IMR-90 (cell line): Measurements from ENCODE around the gene ROBO1. TPM values are rescaled to one million over a fixed set of nuclear protein-coding genes. Genes with fewer than 3 reads are reported as not detected.

Experiments
- ATAC-seq: fragments of 200-7000 bp; cut with Tn5 transposase; 2 replicates; pipeline ENCODE4 v1.9.1; 2020; ENCODE audit warnings: low read depth, mild to moderate bottlenecking, moderate library complexity
- BruUV-seq: library from RNA; stranded (reverse); fragments of 400-500 nt; replicated peaks from 2 replicates; lab custom pipeline; 2021; lab: Mats Ljungman, UMichigan
- CTCF ChIA-PET: fragments of 300-600 bp; formaldehyde crosslinking; extraction: SDS; loops from one replicate; lab custom pipeline; 2021; ENCODE audit warnings: antibody characterized with exemption; lab: Yijun Ruan, JAX
- POLR2A ChIA-PET: fragments of 300-600 bp; sonication (Branson Sonifier 250); formaldehyde crosslinking; loops from one replicate; lab custom pipeline; 2022; ENCODE audit warnings: antibody characterized with exemption; ENCODE audit not compliant: unreplicated experiment; lab: Charles Lee
- DNase-seq: peaks from one replicate; pipeline ENCODE4 v3.0.0; 2013
- H2AFZ ChIP-seq: replicated peaks from 2 replicates; pipeline ENCODE3; 2013; ENCODE audit warnings: low read length, mild to moderate bottlenecking; ENCODE audit not compliant: poor library complexity
- H2AK5ac ChIP-seq: 2 replicates; pipeline ENCODE4 v1.6.1; 2013; ENCODE audit warnings: low read depth, low read length, inconsistent platforms
- H2AK9ac ChIP-seq: replicated peaks from 2 replicates; pipeline ENCODE3; 2013; ENCODE audit warnings: mild to moderate bottlenecking, low read depth, low read length, moderate library complexity; ENCODE audit not compliant: poor library complexity
- H2BK120ac ChIP-seq: 2 replicates; pipeline ENCODE4 v1.6.1; 2013; ENCODE audit warnings: low read depth, low read length, inconsistent platforms
- H2BK15ac ChIP-seq: 3 replicates; pipeline ENCODE4 v1.6.1; 2013; ENCODE audit warnings: low read depth, low read length, inconsistent platforms
- H2BK20ac ChIP-seq: 2 replicates; pipeline ENCODE4 v1.6.1; 2013; ENCODE audit warnings: low read depth, mild to moderate bottlenecking, inconsistent platforms, low read length, moderate library complexity
- H2BK5ac ChIP-seq: 2 replicates; pipeline ENCODE4 v1.6.1; 2013; ENCODE audit warnings: mild to moderate bottlenecking, low read depth, low read length, inconsistent platforms; ENCODE audit not compliant: poor library complexity, severe bottlenecking
- H3K14ac ChIP-seq: replicated peaks from 2 replicates; pipeline ENCODE4 v1.6.1; 2013; ENCODE audit warnings: low read depth, low read length, inconsistent platforms
- H3K18ac ChIP-seq: 2 replicates; pipeline ENCODE4 v1.6.1; 2013; ENCODE audit warnings: low read depth, low read length, control low read depth
- H3K23ac ChIP-seq: 2 replicates; pipeline ENCODE4 v1.6.1; 2013; ENCODE audit warnings: low read depth, low read length, inconsistent platforms
- H3K27ac ChIP-seq: 2 replicates; pipeline ENCODE4 v1.5.1; 2013; ENCODE audit warnings: mild to moderate bottlenecking, control low read depth, low read length; ENCODE audit not compliant: insufficient read depth
- H3K27me3 ChIP-seq: 2 replicates; pipeline ENCODE4 v1.6.1; 2013; ENCODE audit warnings: low read length; ENCODE audit not compliant: control insufficient read depth, insufficient read depth
- H3K36me3 ChIP-seq: 2 replicates; pipeline ENCODE4 v1.6.1; 2013; ENCODE audit warnings: low read length, mixed read lengths; ENCODE audit not compliant: control insufficient read depth, insufficient read depth
- H3K4ac ChIP-seq: 2 replicates; pipeline ENCODE4 v1.6.1; 2013; ENCODE audit warnings: low read depth, low read length, inconsistent platforms
- H3K4me1 ChIP-seq: 2 replicates; pipeline ENCODE4 v1.6.1; 2013; ENCODE audit warnings: low read length, mixed read lengths; ENCODE audit not compliant: control insufficient read depth, insufficient read depth
- H3K4me2 ChIP-seq: 2 replicates; pipeline ENCODE4 v1.6.1; 2013; ENCODE audit warnings: low read depth, mild to moderate bottlenecking, control low read depth, low read length, moderate library complexity
- H3K4me3 ChIP-seq: 2 replicates; pipeline ENCODE4 v1.5.1; 2013; ENCODE audit warnings: low read depth, mild to moderate bottlenecking, control low read depth, low read length, moderate library complexity; ENCODE audit not compliant: insufficient read depth
- H3K56ac ChIP-seq: 2 replicates; pipeline ENCODE4 v1.6.1; 2013; ENCODE audit warnings: low read length, inconsistent platforms; ENCODE audit not compliant: insufficient read depth; ENCODE audit errors: extremely low read depth
- H3K79me1 ChIP-seq, 2 experiments: 2 replicates each; pipeline ENCODE4 v1.6.1; 2013; ENCODE audit warnings: low read length in 2 of 2, inconsistent platforms in 1 of 2, low read depth in 1 of 2
- H3K9ac ChIP-seq: 2 replicates; pipeline ENCODE4 v1.6.1; 2013; ENCODE audit warnings: low read depth, low read length, control low read depth
- H3K9me1 ChIP-seq: 2 replicates; pipeline ENCODE4 v1.6.1; 2013; ENCODE audit warnings: low read length, inconsistent platforms; ENCODE audit not compliant: insufficient read depth
- H3K9me3 ChIP-seq: 2 replicates; pipeline ENCODE4 v1.6.1; 2013; ENCODE audit warnings: low read length; ENCODE audit not compliant: control insufficient read depth, insufficient read depth
- H4K20me1 ChIP-seq: 2 replicates; pipeline ENCODE4 v1.6.1; 2013; ENCODE audit warnings: low read length, inconsistent platforms; ENCODE audit not compliant: insufficient read depth
- H4K5ac ChIP-seq: 2 replicates; pipeline ENCODE4 v1.6.1; 2013; ENCODE audit warnings: mild to moderate bottlenecking, low read depth, low read length, control low read depth
- H4K8ac ChIP-seq, 2 experiments: 2 replicates each; pipeline ENCODE4 v1.6.1; 2013; ENCODE audit warnings: low read depth in 2 of 2, low read length in 2 of 2, control low read depth in 1 of 2, inconsistent platforms in 1 of 2
- H4K91ac ChIP-seq: 2 replicates; pipeline ENCODE4 v1.6.1; 2013; ENCODE audit warnings: low read depth, low read length, inconsistent platforms; ENCODE audit not compliant: insufficient read depth
- BHLHE40 ChIP-seq: fragments of 150-350 bp; IDR thresholded peaks from 2 replicates; pipeline ENCODE4 v1.6.1; 2016; ENCODE audit warnings: mild to moderate bottlenecking, low read depth, low read length
- CEBPB ChIP-seq: IDR thresholded peaks from 2 replicates; pipeline ENCODE4 v1.6.1; 2012; ENCODE audit warnings: low read depth, low read length, improper control_type of control experiment
- CTCF ChIP-seq: conservative IDR thresholded peaks from 2 replicates; pipeline ENCODE4 v1.5.1; 2012; ENCODE audit warnings: mild to moderate bottlenecking, low read depth, low read length, improper control_type of control experiment
- ELK1 ChIP-seq: fragments of 150-350 bp; IDR thresholded peaks from 2 replicates; pipeline ENCODE4 v1.6.1; 2016; ENCODE audit warnings: low read depth, mild to moderate bottlenecking, low read length, moderate library complexity, borderline replicate concordance
- MAFK ChIP-seq: IDR thresholded peaks from 2 replicates; pipeline ENCODE4 v1.6.1; 2012; ENCODE audit warnings: low read depth, low read length, improper control_type of control experiment
- MAZ ChIP-seq: IDR thresholded peaks from 2 replicates; pipeline ENCODE4 v1.6.1; 2012; ENCODE audit warnings: low read depth, mild to moderate bottlenecking, low read length, improper control_type of control experiment, moderate library complexity, borderline replicate concordance
- MXI1 ChIP-seq: IDR thresholded peaks from 2 replicates; pipeline ENCODE4 v1.6.1; 2012; ENCODE audit warnings: low read depth, mild to moderate bottlenecking, low read length, moderate library complexity, borderline replicate concordance
- NFE2L2 ChIP-seq: fragments of 150-350 bp; IDR thresholded peaks from 2 replicates; pipeline ENCODE4 v1.6.1; 2016; ENCODE audit warnings: low read depth, mild to moderate bottlenecking, low read length
- POLR2A ChIP-seq: IDR thresholded peaks from 2 replicates; pipeline ENCODE4 v1.6.1; 2012; ENCODE audit warnings: mild to moderate bottlenecking, low read depth, low read length
- RAD21 ChIP-seq: IDR thresholded peaks from 2 replicates; pipeline ENCODE4 v1.6.1; 2012; ENCODE audit warnings: low read length, improper control_type of control experiment
- RFX5 ChIP-seq: IDR thresholded peaks from 2 replicates; pipeline ENCODE4 v1.8.0; 2012; ENCODE audit warnings: low read depth, mild to moderate bottlenecking, low read length, moderate library complexity
- SMC3 ChIP-seq: fragments of 150-350 bp; IDR thresholded peaks from 2 replicates; pipeline ENCODE4 v1.6.1; 2016; ENCODE audit warnings: low read depth, mild to moderate bottlenecking, antibody characterized with exemption, low read length, moderate library complexity
- WGBS, 2 experiments: methylation state at CpG; one replicate each; pipeline versions ENCODE4 v1.1.5 to v1.1.7; 2013; ENCODE audit warnings: missing lambda C conversion rate in 2 of 2; ENCODE audit not compliant: insufficient read length in 1 of 2; ENCODE audit errors: extremely low coverage in 2 of 2; 5-methylcytosine and 5-hydroxymethylcytosine counted together
- dilution Hi-C: fragments of 300-500 bp; cut with HindIII; formaldehyde crosslinking; loops from one replicate; pipeline ENCODE4 v1.14.3; 2018; ENCODE audit warnings: low sequenced_read_pairs; ENCODE audit not compliant: unreplicated experiment
- in situ Hi-C: fragments of 300-500 bp; cut with MboI; formaldehyde crosslinking; loops from 3 replicates; pipeline ENCODE4 v1.14.3; 2019; ENCODE audit warnings: low sequenced_read_pairs, inconsistent platforms, mixed read lengths
- intact Hi-C: fragments of 100-400 bp; cut with micrococcal nuclease; formaldehyde crosslinking; loops from 2 replicates; pipeline ENCODE4 v1.10.0; 2022
- polyA plus RNA-seq, 3 experiments: library from polyadenylated mRNA; depleted of rRNA; stranded (reverse); fragments of >200 nt; gene quantifications; 2 replicates each; pipeline ENCODE4 v1.2.3, GENCODE V29; 2012; ENCODE audit warnings: low replicate concordance in 1 of 3
- total RNA-seq: library from RNA; depleted of rRNA; stranded (reverse); fragments of >200 nt; gene quantifications from 2 replicates; pipeline ENCODE4 v1.2.3, GENCODE V29; 2012

ROBO1 gene
- total and polyA plus RNA-seq, 2 of the 4 experiments (the other 2 are of a cell fraction): 24.1 to 53.9 TPM

DNA sequence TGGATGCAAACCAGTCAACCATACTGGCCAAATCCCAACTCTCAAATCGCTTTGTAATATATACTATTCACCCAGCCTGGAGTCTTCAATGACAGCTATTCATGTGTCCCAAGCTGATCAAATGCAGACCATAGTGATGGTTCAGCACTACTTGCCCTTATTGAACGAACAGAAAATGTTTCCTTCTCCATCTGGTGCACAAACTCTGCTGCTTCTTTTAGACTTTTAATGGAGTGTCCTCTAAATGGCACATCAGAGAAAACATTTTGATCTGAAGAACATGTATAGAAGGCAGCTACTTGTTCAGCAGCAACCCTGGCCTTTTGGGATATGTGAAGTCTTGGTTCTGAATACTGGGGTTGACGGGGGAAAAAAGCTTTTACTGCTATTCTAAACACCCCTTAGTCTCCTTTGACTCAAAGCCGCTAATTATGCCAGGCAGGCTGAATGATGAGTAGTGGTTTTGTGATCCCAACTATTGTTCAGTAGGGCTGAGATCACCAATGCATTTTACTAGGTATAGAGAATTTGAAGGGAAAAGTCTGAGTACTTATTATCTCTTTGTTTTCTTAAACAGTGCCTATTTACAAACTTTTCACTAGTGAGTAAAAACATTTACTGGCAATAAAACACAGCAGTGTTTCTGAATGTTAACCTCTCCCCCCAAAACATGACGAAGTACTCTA lies 781.2 kb downstream of the ROBO1 start:
- no peak overlapping the region for H2AK9ac ChIP-seq
- H2BK120ac ChIP-seq: no peak overlapping the region
- peaks cover 3 to 5% of the 10 kb centered on the region in 2 experiments; a peak in 2 of 4 replicates for H3K79me1 ChIP-seq
- H2BK20ac ChIP-seq: no peak overlapping the region
- TF ChIP-seq RAD21 (no peak), CTCF (no peak), SMC3 (no peak), NFE2L2 (no peak), RFX5 (no peak), ELK1 (no peak), MAZ (no peak), BHLHE40 (no peak), CEBPB (no peak), MAFK (no peak), POLR2A (no peak), MXI1 (no peak)
- no peaks in the 10 kb centered on the region; the same call in 1 of the 2 replicates for H4K20me1 ChIP-seq
- WGBS, 2 experiments: 33% methylated on average over 1 of the region's 5 CpGs; no CpG with 5 or more reads in 1 of the 2 experiments
- no peaks in the 10 kb centered on the region for H3K4me1 ChIP-seq
- no peak overlapping the region for H3K23ac ChIP-seq
- no peak overlapping the region for H3K56ac ChIP-seq
- no peaks in the 10 kb centered on the region for H3K9me1 ChIP-seq
- H3K4me3 ChIP-seq: no peak overlapping the region
- no peak overlapping the region for H3K9ac ChIP-seq
- ATAC-seq: no peak
- dilution Hi-C loops (no loop called here), in situ Hi-C loops (loop anchor here (25.0 kb wide), 1 partner anchor 324 kb away; no protein-coding TSS in a partner anchor), intact Hi-C loops (no loop called here)
- H3K27ac ChIP-seq: no peak overlapping the region
- no TSS peak for BruUV-seq
- H2BK5ac ChIP-seq: no peak overlapping the region
- H4K8ac ChIP-seq: no peak overlapping the region
- no peak overlapping the region for H4K91ac ChIP-seq
- no peak for DNase-seq
- no peak overlapping the region for H3K14ac ChIP-seq
- H2BK15ac ChIP-seq: no peak overlapping the region
- no peak overlapping the region for H3K4me2 ChIP-seq
- no peak overlapping the region for H2AK5ac ChIP-seq
- no peaks in the 10 kb centered on the region for H3K36me3 ChIP-seq
- POLR2A ChIA-PET: no interaction called here
- H3K18ac ChIP-seq: no peak overlapping the region
- H4K5ac ChIP-seq: no peak overlapping the region
- no peak overlapping the region for H2AFZ ChIP-seq
- H3K27me3 ChIP-seq: no peaks in the 10 kb centered on the region
- peaks cover 3% of the 10 kb centered on the region; the same call in 1 of the 2 replicates for H3K9me3 ChIP-seq
- CTCF ChIA-PET: interaction anchor here (1.1 kb wide), 1 partner anchor 48 kb away, joined by 4 read pairs; no protein-coding TSS in a partner anchor
- no peak overlapping the region for H3K4ac ChIP-seq
